ENCODE data around the gene CARD14. TPM values are rescaled to one million over a fixed set of nuclear protein-coding genes. Genes with fewer than 3 reads are reported as not detected.
A peak's percentile ranks its signal among the peaks of the same experiment; 100 is the strongest.

The CARD14 gene
- total and polyA plus RNA-seq, 4 donors = 0.13 to 0.55 (median 0.35) TPM

- Histone ChIP-seq H3K9me3 (ENCODE audit: control insufficient read depth, low read length) (no peaks in the 10 kb centered on the region), H3K36me3 (ENCODE audit: control insufficient read depth in 1 of 2, insufficient read depth in 2 of 2, low read length in 1 of 2) (no peaks in the 10 kb centered on the region), H3K27ac (ENCODE audit: low read depth in 1 of 2, low read length in 2 of 2) (no peak overlapping the region), H3K4me1 (ENCODE audit: control insufficient read depth in 1 of 2, insufficient read depth in 2 of 2, low read length in 2 of 2) (no peaks in the 10 kb centered on the region), H3K27me3 (ENCODE audit: control insufficient read depth in 1 of 2, insufficient read depth in 2 of 2, low read length in 1 of 2) (no peaks in the 10 kb centered on the region), H3K4me3 (ENCODE audit: low read length in 2 of 2) (no peak overlapping the region)
- DNase-seq (no peak), ATAC-seq (ENCODE audit: low FRiP score) (no peak)
- intact Hi-C loops (cut with DNase I) = no loop called here
- WGBS, 2 donors = 78 to 84% methylated on average over 11 of the region's 11 CpGs
Observed at GRCh38 chr17:80176757-80177156, 6.9 kb downstream of the CARD14 start.

GRCh38 chr17:80177986-80178595 is 8.3 kb downstream of the CARD14 start:
- no peaks in the 10 kb centered on the region for H3K27me3 ChIP-seq (ENCODE audit: control insufficient read depth in 1 of 2, insufficient read depth in 2 of 2, low read length in 1 of 2)
- no peaks in the 10 kb centered on the region for H3K4me1 ChIP-seq (ENCODE audit: control insufficient read depth in 1 of 2, insufficient read depth in 2 of 2, low read length in 2 of 2)
- H3K27ac ChIP-seq (ENCODE audit: low read depth in 1 of 2, low read length in 2 of 2) = no peak overlapping the region
- ATAC-seq (ENCODE audit: low FRiP score) (no peak), DNase-seq (no peak)
- H3K4me3 ChIP-seq (ENCODE audit: low read length in 2 of 2) = no peak overlapping the region
- H3K36me3 ChIP-seq (ENCODE audit: control insufficient read depth in 1 of 2, insufficient read depth in 2 of 2, low read length in 1 of 2) = no peaks in the 10 kb centered on the region
- WGBS, 2 donors = 86 to 88% methylated on average over 21 of the region's 21 CpGs
- no peaks in the 10 kb centered on the region for H3K9me3 ChIP-seq (ENCODE audit: control insufficient read depth, low read length)
- intact Hi-C loops (cut with DNase I) = no loop called here

DNA sequence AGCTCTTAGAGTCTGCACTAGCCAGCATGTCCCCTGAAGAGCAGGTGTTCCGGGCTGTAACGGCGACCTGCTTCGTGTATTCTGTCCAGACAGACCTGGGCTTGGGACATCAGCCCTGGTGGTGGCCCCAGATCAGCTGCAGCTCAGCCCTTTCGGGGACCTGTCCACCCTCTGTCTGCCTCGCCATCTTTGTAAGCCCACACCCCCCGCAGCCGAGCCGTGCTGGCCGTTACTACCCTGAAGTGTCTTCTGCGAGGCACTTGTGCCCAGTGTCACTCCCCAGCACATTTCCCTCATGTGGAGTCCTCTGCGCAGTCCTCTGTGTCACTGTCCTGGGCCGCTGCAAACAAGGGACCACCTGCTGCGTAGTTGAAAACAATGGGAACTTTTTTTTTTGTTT is 10.4 kb downstream of the CARD14 start:
- intact Hi-C loops (cut with DNase I) = no loop called here
- H3K27ac ChIP-seq (ENCODE audit: low read depth in 1 of 2, low read length in 2 of 2) = no peak overlapping the region
- H3K36me3 ChIP-seq (ENCODE audit: control insufficient read depth in 1 of 2, insufficient read depth in 2 of 2, low read length in 1 of 2) = no peaks in the 10 kb centered on the region
- ATAC-seq (ENCODE audit: low FRiP score) (no peak), DNase-seq (no peak)
- 82 to 87% methylated on average over 14 of the region's 14 CpGs for WGBS, 2 donors
- no peaks in the 10 kb centered on the region for H3K27me3 ChIP-seq (ENCODE audit: control insufficient read depth in 1 of 2, insufficient read depth in 2 of 2, low read length in 1 of 2)
- no peaks in the 10 kb centered on the region for H3K4me1 ChIP-seq (ENCODE audit: control insufficient read depth in 1 of 2, insufficient read depth in 2 of 2, low read length in 2 of 2)
- H3K4me3 ChIP-seq (ENCODE audit: low read length in 2 of 2) = no peak overlapping the region
- H3K9me3 ChIP-seq (ENCODE audit: control insufficient read depth, low read length) = no peaks in the 10 kb centered on the region

DNA sequence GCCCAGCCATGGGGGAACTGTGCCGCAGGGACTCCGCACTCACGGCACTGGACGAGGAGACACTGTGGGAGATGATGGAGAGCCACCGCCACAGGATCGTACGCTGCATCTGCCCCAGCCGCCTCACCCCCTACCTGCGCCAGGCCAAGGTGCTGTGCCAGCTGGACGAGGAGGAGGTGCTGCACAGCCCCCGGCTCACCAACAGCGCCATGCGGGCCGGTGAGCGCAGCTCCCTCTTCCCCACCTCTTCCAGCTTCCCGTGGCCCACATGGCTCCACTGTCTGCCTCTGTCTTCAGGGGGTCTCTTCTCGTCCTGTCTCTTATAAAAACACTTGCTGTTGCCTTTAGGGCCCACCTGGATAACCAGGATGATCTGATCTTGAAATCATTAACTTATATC is 11.6 kb downstream of the CARD14 start:
- ATAC-seq (ENCODE audit: low FRiP score) (no peak), DNase-seq (no peak)
- intact Hi-C loops (cut with DNase I) = no loop called here
- no peak overlapping the region for H3K27ac ChIP-seq (ENCODE audit: low read depth in 1 of 2, low read length in 2 of 2)
- 90 to 91% methylated on average over 17 of the region's 17 CpGs for WGBS, 2 donors
- H3K4me1 ChIP-seq (ENCODE audit: control insufficient read depth in 1 of 2, insufficient read depth in 2 of 2, low read length in 2 of 2) = no peaks in the 10 kb centered on the region
- no peak overlapping the region for H3K4me3 ChIP-seq (ENCODE audit: low read length in 2 of 2)
- no peaks in the 10 kb centered on the region for H3K36me3 ChIP-seq (ENCODE audit: control insufficient read depth in 1 of 2, insufficient read depth in 2 of 2, low read length in 1 of 2)
- H3K27me3 ChIP-seq (ENCODE audit: control insufficient read depth in 1 of 2, insufficient read depth in 2 of 2, low read length in 1 of 2) = no peaks in the 10 kb centered on the region
- H3K9me3 ChIP-seq (ENCODE audit: control insufficient read depth, low read length) = no peaks in the 10 kb centered on the region

DNA sequence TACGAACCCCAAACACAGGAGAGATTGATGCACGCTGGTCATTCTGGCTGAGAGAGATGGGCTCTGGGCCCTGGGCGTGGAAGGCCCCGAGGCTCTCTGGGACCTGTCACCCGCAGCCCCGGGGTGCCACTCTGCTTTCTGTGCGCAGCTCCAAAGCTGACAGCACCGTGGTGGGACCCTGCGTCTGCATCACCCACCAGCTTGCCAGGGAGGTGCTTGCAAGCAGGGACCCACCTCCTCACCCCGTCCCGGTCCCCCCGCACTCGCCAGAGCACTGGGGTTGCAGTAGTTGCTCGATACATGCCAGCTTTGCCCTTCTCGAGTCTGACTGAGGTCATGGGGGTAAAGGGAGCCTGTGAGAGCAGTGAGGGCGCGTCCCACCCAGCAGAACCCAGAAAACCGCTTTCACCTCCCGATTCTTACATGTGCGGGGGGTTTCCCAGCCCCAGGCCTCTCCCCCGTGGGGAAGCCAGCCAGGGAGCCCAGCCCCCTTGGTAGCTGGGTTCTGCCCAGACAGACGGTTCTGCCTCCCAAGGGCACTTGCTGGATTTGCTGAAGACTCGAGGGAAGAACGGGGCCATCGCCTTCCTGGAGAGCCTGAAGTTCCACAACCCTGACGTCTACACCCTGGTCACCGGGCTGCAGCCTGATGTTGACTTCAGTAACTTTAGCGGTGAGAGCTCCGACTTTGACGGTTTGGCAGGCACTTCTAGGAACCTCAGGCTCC is 12.5 kb downstream of the CARD14 start:
- DNase-seq (no peak), ATAC-seq (ENCODE audit: low FRiP score) (peak; percentile 27)
- H3K27ac ChIP-seq (ENCODE audit: low read depth in 1 of 2, low read length in 2 of 2) = no peak overlapping the region
- intact Hi-C loops (cut with DNase I) = no loop called here
- no peaks in the 10 kb centered on the region for H3K9me3 ChIP-seq (ENCODE audit: control insufficient read depth, low read length)
- H3K4me3 ChIP-seq (ENCODE audit: low read length in 2 of 2) = no peak overlapping the region
- 86 to 88% methylated on average over 30 of the region's 30 CpGs for WGBS, 2 donors
- H3K4me1 ChIP-seq (ENCODE audit: control insufficient read depth in 1 of 2, insufficient read depth in 2 of 2, low read length in 2 of 2) = no peaks in the 10 kb centered on the region
- no peaks in the 10 kb centered on the region for H3K27me3 ChIP-seq (ENCODE audit: control insufficient read depth in 1 of 2, insufficient read depth in 2 of 2, low read length in 1 of 2)
- no peaks in the 10 kb centered on the region for H3K36me3 ChIP-seq (ENCODE audit: control insufficient read depth in 1 of 2, insufficient read depth in 2 of 2, low read length in 1 of 2)

GRCh38 chr17:80182845-80183223 is 13.0 kb downstream of the CARD14 start:
- no peaks in the 10 kb centered on the region for H3K27me3 ChIP-seq (ENCODE audit: control insufficient read depth in 1 of 2, insufficient read depth in 2 of 2, low read length in 1 of 2)
- H3K27ac ChIP-seq (ENCODE audit: low read depth in 1 of 2, low read length in 2 of 2) = no peak overlapping the region
- no peaks in the 10 kb centered on the region for H3K4me1 ChIP-seq (ENCODE audit: control insufficient read depth in 1 of 2, insufficient read depth in 2 of 2, low read length in 2 of 2)
- intact Hi-C loops (cut with DNase I) = no loop called here
- H3K36me3 ChIP-seq (ENCODE audit: control insufficient read depth in 1 of 2, insufficient read depth in 2 of 2, low read length in 1 of 2) = no peaks in the 10 kb centered on the region
- H3K4me3 ChIP-seq (ENCODE audit: low read length in 2 of 2) = no peak overlapping the region
- DNase-seq = no peak
- ATAC-seq (ENCODE audit: low FRiP score) = no peak
- no peaks in the 10 kb centered on the region for H3K9me3 ChIP-seq (ENCODE audit: control insufficient read depth, low read length)
- WGBS, 2 donors = 84 to 87% methylated on average over 12 of the region's 12 CpGs

- 80 to 83% methylated on average over 25 to 26 of the region's 26 CpGs for WGBS, 2 donors
- Histone ChIP-seq H3K27me3 (ENCODE audit: control insufficient read depth in 1 of 2, insufficient read depth in 2 of 2, low read length in 1 of 2) (no peaks in the 10 kb centered on the region), H3K4me1 (ENCODE audit: control insufficient read depth in 1 of 2, insufficient read depth in 2 of 2, low read length in 2 of 2) (no peaks in the 10 kb centered on the region), H3K27ac (ENCODE audit: low read depth in 1 of 2, low read length in 2 of 2) (no peak overlapping the region), H3K4me3 (ENCODE audit: low read length in 2 of 2) (no peak overlapping the region), H3K9me3 (ENCODE audit: control insufficient read depth, low read length) (no peaks in the 10 kb centered on the region), H3K36me3 (ENCODE audit: control insufficient read depth in 1 of 2, insufficient read depth in 2 of 2, low read length in 1 of 2) (no peaks in the 10 kb centered on the region)
- intact Hi-C loops (cut with DNase I) = no loop called here
- DNase-seq (no peak), ATAC-seq (ENCODE audit: low FRiP score) (no peak)
Observed at GRCh38 chr17:80183581-80184422, 14.0 kb downstream of the CARD14 start.

DNA sequence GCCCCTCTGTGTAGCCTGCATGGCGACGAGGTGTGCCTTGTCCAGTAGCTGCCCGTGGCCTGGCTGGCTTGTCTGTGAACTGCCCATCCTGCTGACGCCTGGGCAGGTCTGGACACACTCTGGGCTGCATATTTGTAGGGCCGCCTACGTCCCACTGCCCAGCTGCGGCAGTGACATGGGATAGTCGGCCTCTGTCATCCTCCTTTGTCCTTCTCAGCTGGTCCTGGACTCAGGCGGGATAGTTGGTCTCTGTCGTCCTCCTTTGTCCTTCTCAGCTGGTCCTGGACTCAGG is 14.5 kb downstream of the CARD14 start:
- Histone ChIP-seq H3K9me3 (ENCODE audit: control insufficient read depth, low read length) (no peaks in the 10 kb centered on the region), H3K36me3 (ENCODE audit: control insufficient read depth in 1 of 2, insufficient read depth in 2 of 2, low read length in 1 of 2) (no peaks in the 10 kb centered on the region), H3K4me1 (ENCODE audit: control insufficient read depth in 1 of 2, insufficient read depth in 2 of 2, low read length in 2 of 2) (no peaks in the 10 kb centered on the region), H3K27ac (ENCODE audit: low read depth in 1 of 2, low read length in 2 of 2) (no peak overlapping the region), H3K27me3 (ENCODE audit: control insufficient read depth in 1 of 2, insufficient read depth in 2 of 2, low read length in 1 of 2) (no peaks in the 10 kb centered on the region), H3K4me3 (ENCODE audit: low read length in 2 of 2) (no peak overlapping the region)
- no peak for DNase-seq
- 79 to 84% methylated on average over 9 to 10 of the region's 10 CpGs for WGBS, 2 donors
- ATAC-seq (ENCODE audit: low FRiP score) = no peak
- intact Hi-C loops (cut with DNase I) = no loop called here

- H3K27ac ChIP-seq (ENCODE audit: low read depth in 1 of 2, low read length in 2 of 2) = no peak overlapping the region
- WGBS, 2 donors = 82 to 84% methylated on average over 9 of the region's 9 CpGs
- H3K4me3 ChIP-seq (ENCODE audit: low read length in 2 of 2) = no peak overlapping the region
- intact Hi-C loops (cut with DNase I) = no loop called here
- ATAC-seq (ENCODE audit: low FRiP score) = no peak
- no peak for DNase-seq
- H3K9me3 ChIP-seq (ENCODE audit: control insufficient read depth, low read length) = no peaks in the 10 kb centered on the region
- H3K4me1 ChIP-seq (ENCODE audit: control insufficient read depth in 1 of 2, insufficient read depth in 2 of 2, low read length in 2 of 2) = no peaks in the 10 kb centered on the region
- no peaks in the 10 kb centered on the region for H3K36me3 ChIP-seq (ENCODE audit: control insufficient read depth in 1 of 2, insufficient read depth in 2 of 2, low read length in 1 of 2)
- no peaks in the 10 kb centered on the region for H3K27me3 ChIP-seq (ENCODE audit: control insufficient read depth in 1 of 2, insufficient read depth in 2 of 2, low read length in 1 of 2)
Observed at GRCh38 chr17:80185968-80186367, 16.1 kb downstream of the CARD14 start.
